SK-N-SH (cell line): ENCODE measurements around the gene HLA-DRB5. TPM values are rescaled to one million over a fixed set of nuclear protein-coding genes. Genes with fewer than 3 reads are reported as not detected.

Experiments
- CTCF ChIA-PET: fragments of 300-600, 350-600 bp; formaldehyde crosslinking; extraction: SDS; loops from one replicate; lab custom pipeline; 2021; lab: Yijun Ruan, JAX
- POLR2A ChIA-PET: fragments of 350-600 bp; sonication (Branson Sonifier 250); formaldehyde crosslinking; extraction: SDS; loops from one replicate; lab custom pipeline; 2020; ENCODE audit warnings: antibody characterized with exemption, inconsistent platforms; lab: Yijun Ruan, JAX
- DNase-seq: peaks from one replicate; pipeline ENCODE4 v3.0.0; 2012
- H2AFZ ChIP-seq: fragments of 200-600 bp; sonication (generic); 2 replicates; pipeline ENCODE4 v1.8.1; 2016; ENCODE audit warnings: antibody characterized with exemption, mild to moderate bottlenecking, low read depth
- H3F3A ChIP-seq: fragments of 200-600 bp; sonication (generic); replicated peaks from 2 replicates; pipeline ENCODE3; 2016; ENCODE audit warnings: antibody characterized with exemption, mild to moderate bottlenecking; ENCODE audit not compliant: insufficient read depth
- H3K27ac ChIP-seq, 2 experiments: fragments of 200-500 bp in 1 of 2; fragments of 200-600 bp in 1 of 2; sonication (Bioruptor generic) in 1 of 2; sonication (generic), shearing (Covaris generic) in 1 of 2; 2 replicates each; pipeline versions ENCODE4 v1.5.1 to v1.6.1; 2014 to 2016; ENCODE audit warnings: low read depth in 2 of 2, inconsistent platforms in 1 of 2, low read length in 1 of 2, mild to moderate bottlenecking in 1 of 2, mixed read lengths in 1 of 2
- H3K27me3 ChIP-seq: fragments of 200-600 bp; sonication (generic), shearing (Covaris generic); 2 replicates; pipeline ENCODE4 v1.6.1; 2016; ENCODE audit warnings: mixed run types; ENCODE audit not compliant: insufficient read depth
- H3K36me3 ChIP-seq, 2 experiments: fragments of 200-500 bp in 1 of 2; fragments of 200-600 bp in 1 of 2; sonication (Bioruptor generic) in 1 of 2; sonication (generic) in 1 of 2; replicated peaks in 1 of 2; 2 replicates each; pipeline versions ENCODE3 to v1.5.1; 2014 to 2016; ENCODE audit warnings: low read length in 1 of 2, mild to moderate bottlenecking in 1 of 2; ENCODE audit not compliant: insufficient read depth in 2 of 2, control insufficient read depth in 1 of 2
- H3K4me1 ChIP-seq, 2 experiments: fragments of 200-500 bp in 1 of 2; fragments of 200-600 bp in 1 of 2; sonication (Bioruptor generic) in 1 of 2; sonication (generic), shearing (Covaris generic) in 1 of 2; 2 replicates each; pipeline versions ENCODE4 v1.5.1 to v1.6.1; 2014 to 2016; ENCODE audit warnings: low read depth in 1 of 2, low read length in 1 of 2, mixed run types in 1 of 2; ENCODE audit not compliant: insufficient read depth in 2 of 2, control insufficient read depth in 1 of 2
- H3K4me2 ChIP-seq: fragments of 200-600 bp; sonication (generic), shearing (Covaris generic); 2 replicates; pipeline ENCODE4 v1.6.1; 2017; ENCODE audit warnings: mixed run types
- H3K4me3 ChIP-seq, 2 experiments: fragments of 200-500 bp in 1 of 2; fragments of 200-600 bp in 1 of 2; sonication (Bioruptor generic) in 1 of 2; sonication (generic), shearing (Covaris generic) in 1 of 2; 2 replicates each; pipeline versions ENCODE4 v1.5.1 to v1.8.1; 2014 to 2016; ENCODE audit warnings: low read depth in 2 of 2, inconsistent platforms in 1 of 2, low read length in 1 of 2, mild to moderate bottlenecking in 1 of 2, mixed read lengths in 1 of 2, moderate library complexity in 1 of 2
- H3K79me2 ChIP-seq: fragments of 200-600 bp; sonication (generic); 2 replicates; pipeline ENCODE4 v1.8.1; 2017; ENCODE audit warnings: mild to moderate bottlenecking; ENCODE audit not compliant: insufficient read depth
- H3K9ac ChIP-seq: fragments of 200-600 bp; sonication (generic); 2 replicates; pipeline ENCODE4 v1.6.1; 2017; ENCODE audit warnings: mixed run types
- H3K9me2 ChIP-seq: fragments of 200-600 bp; sonication (generic); 2 replicates; pipeline ENCODE4 v1.6.1; 2017; ENCODE audit warnings: mixed run types
- H3K9me3 ChIP-seq: fragments of 200-600 bp; sonication (generic); 2 replicates; pipeline ENCODE4 v1.6.1; 2017; ENCODE audit warnings: mixed run types, mild to moderate bottlenecking, moderate library complexity
- H4K20me1 ChIP-seq: fragments of 200-600 bp; sonication (generic); 2 replicates; pipeline ENCODE4 v1.6.1; 2017; ENCODE audit warnings: mild to moderate bottlenecking, mixed run types; ENCODE audit not compliant: insufficient read depth
- CTCF ChIP-seq: fragments of 200-600 bp; sonication (generic); IDR thresholded peaks from 2 replicates; pipeline ENCODE4 v1.6.1; 2017; ENCODE audit warnings: antibody characterized with exemption, mild to moderate bottlenecking, moderate library complexity
- FOSL2 ChIP-seq: IDR thresholded peaks from 2 replicates; pipeline ENCODE4 v1.4.0; 2012; ENCODE audit warnings: low read depth, mild to moderate bottlenecking, moderate library complexity, borderline replicate concordance
- FOXJ3 ChIP-seq: sonication (generic); formaldehyde crosslinking; IDR thresholded peaks from 2 replicates; pipeline ENCODE4 v1.5.1; 2020; ENCODE audit warnings: mild to moderate bottlenecking, missing genetic modification reagents
- FOXM1 ChIP-seq: IDR thresholded peaks from 2 replicates; pipeline ENCODE4 v1.4.0; 2012; ENCODE audit warnings: low read depth, mild to moderate bottlenecking
- JUND ChIP-seq: IDR thresholded peaks from 2 replicates; pipeline ENCODE4 v1.4.0; 2012
- RFX5 ChIP-seq: IDR thresholded peaks from 2 replicates; pipeline ENCODE4 v1.6.1; 2012; ENCODE audit warnings: mild to moderate bottlenecking, improper control_type of control experiment, low read length
- TAF1 ChIP-seq: IDR thresholded peaks from 2 replicates; pipeline ENCODE4 v1.6.1; 2012; ENCODE audit warnings: low read depth, mild to moderate bottlenecking, low read length, moderate library complexity, borderline replicate concordance
- USF2 ChIP-seq: fragments of 150-350 bp; IDR thresholded peaks from 2 replicates; pipeline ENCODE4 v1.6.1; 2017; ENCODE audit warnings: antibody characterized with exemption, low read length, low read depth, borderline replicate concordance
- WGBS: methylation state at CpG from one replicate; pipeline ENCODE4 v1.1.6; 2017; ENCODE audit warnings: low lambda C conversion rate; 5-methylcytosine and 5-hydroxymethylcytosine counted together
- polyA plus RNA-seq, 3 experiments: library from polyadenylated mRNA; depleted of rRNA; stranded (reverse); fragments of >200 nt; gene quantifications; 2 replicates each; pipeline ENCODE4 v1.2.3, GENCODE V29; 2012
- TF ChIP-seq, protein P1 (sequence below): IDR thresholded peaks from 2 replicates; pipeline ENCODE4; 2012
- TF ChIP-seq, protein P2 (sequence below): IDR thresholded peaks from 2 replicates; pipeline ENCODE4 v1.4.0; 2012; ENCODE audit warnings: low read depth, borderline replicate concordance

HLA-DRB5 gene
- polyA plus RNA-seq, 1 of the 3 experiments (the other 2 are of a cell fraction): not detected

DNA sequence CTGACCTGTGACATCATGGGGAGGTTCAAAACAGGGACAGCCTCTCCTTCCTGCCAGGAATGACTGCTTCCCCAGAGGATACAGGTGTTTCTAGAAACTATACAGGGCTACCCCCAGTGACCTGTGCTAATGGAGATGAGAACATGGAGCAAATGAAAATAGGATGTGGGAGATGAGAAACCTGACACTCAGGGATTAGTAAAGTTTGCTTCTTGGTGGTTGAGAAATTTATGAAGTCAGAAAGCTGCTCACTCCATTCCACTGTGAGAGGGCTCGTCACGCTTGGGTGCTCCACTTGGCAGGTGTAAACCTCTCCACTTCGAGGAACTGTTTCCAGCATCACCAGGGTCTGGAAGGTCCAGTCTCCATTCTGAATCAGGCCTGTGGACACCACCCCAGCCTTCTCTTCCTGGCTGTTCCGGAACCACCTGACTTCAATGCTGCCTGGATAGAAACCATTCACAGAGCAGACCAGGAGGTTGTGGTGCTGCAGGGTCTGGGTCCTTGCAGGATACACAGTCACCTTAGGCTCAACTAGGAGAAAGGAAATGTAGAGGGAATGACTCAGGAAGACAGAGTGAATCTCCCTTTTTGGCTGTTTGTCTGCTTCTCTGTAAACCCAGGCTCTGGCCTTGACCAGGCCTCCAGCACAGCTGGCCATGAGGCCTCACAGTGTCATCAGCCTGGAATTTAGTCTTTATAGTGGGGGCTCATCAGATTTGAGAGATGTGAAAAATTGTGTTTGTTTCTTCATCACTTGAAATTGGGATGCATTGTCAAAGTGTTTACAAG, 10.8 kb downstream of the HLA-DRB5 start:
- Histone ChIP-seq H3K36me3 (no peaks in the 10 kb centered on the region), H3K4me2 (no peak overlapping the region), H3K4me1 (no peaks in the 10 kb centered on the region), H2AFZ (no peak overlapping the region), H3K27me3 (no peaks in the 10 kb centered on the region), H3F3A (no peaks in the 10 kb centered on the region), H3K27ac (no peak overlapping the region), H3K9ac (no peak overlapping the region), H3K9me3 (no peaks in the 10 kb centered on the region), H3K79me2 (no peaks in the 10 kb centered on the region), H3K9me2 (no peaks in the 10 kb centered on the region), H3K4me3 (no peak overlapping the region), H4K20me1 (no peaks in the 10 kb centered on the region)
- TF ChIP-seq FOXM1 (no peak), USF2 (no peak), FOXJ3 (CRISPR knock-in tag) (no peak), TAF1 (no peak), FOSL2 (no peak), RFX5 (no peak), CTCF (no peak), JUND (no peak)
- TF ChIP-seq, protein P1, sequence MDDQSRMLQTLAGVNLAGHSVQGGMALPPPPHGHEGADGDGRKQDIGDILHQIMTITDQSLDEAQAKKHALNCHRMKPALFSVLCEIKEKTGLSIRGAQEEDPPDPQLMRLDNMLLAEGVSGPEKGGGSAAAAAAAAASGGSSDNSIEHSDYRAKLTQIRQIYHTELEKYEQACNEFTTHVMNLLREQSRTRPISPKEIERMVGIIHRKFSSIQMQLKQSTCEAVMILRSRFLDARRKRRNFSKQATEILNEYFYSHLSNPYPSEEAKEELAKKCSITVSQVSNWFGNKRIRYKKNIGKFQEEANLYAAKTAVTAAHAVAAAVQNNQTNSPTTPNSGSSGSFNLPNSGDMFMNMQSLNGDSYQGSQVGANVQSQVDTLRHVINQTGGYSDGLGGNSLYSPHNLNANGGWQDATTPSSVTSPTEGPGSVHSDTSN: no peak
- TF ChIP-seq, protein P2, sequence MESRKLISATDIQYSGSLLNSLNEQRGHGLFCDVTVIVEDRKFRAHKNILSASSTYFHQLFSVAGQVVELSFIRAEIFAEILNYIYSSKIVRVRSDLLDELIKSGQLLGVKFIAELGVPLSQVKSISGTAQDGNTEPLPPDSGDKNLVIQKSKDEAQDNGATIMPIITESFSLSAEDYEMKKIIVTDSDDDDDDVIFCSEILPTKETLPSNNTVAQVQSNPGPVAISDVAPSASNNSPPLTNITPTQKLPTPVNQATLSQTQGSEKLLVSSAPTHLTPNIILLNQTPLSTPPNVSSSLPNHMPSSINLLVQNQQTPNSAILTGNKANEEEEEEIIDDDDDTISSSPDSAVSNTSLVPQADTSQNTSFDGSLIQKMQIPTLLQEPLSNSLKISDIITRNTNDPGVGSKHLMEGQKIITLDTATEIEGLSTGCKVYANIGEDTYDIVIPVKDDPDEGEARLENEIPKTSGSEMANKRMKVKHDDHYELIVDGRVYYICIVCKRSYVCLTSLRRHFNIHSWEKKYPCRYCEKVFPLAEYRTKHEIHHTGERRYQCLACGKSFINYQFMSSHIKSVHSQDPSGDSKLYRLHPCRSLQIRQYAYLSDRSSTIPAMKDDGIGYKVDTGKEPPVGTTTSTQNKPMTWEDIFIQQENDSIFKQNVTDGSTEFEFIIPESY: no peak
- no CpG with 5 or more reads among the region's 4 CpGs for WGBS
- POLR2A ChIA-PET: no interaction called here
- no peak for DNase-seq
- CTCF ChIA-PET: no interaction called here
